IPS-18c (cell line): ENCODE results near the gene GCKR.

Experiments used
- H3K4me3 ChIP-seq: 2 replicates; pipeline ENCODE4 v1.7.0; 2013; ENCODE audit warnings: low read depth, mild to moderate bottlenecking, low read length, moderate library complexity; ENCODE audit not compliant: insufficient read depth
- H3K9me3 ChIP-seq: one replicate; pipeline ENCODE4 v1.6.1; 2013; ENCODE audit warnings: mild to moderate bottlenecking, low read length, moderate library complexity; ENCODE audit not compliant: control insufficient read depth, insufficient read depth

Gene GCKR

GRCh38 chr2:27496357-27497287 lies at the start of gene GCKR:
GCKR (plus strand) TSS chr2:27496839; CDS start chr2:27496905, 66 bp downstream.
- Histone ChIP-seq H3K4me3 (no peak within 1 kb of the TSS; the same call in 1 of the 2 replicates), H3K9me3 (peaks cover 4% of the 10 kb centered on the region)

GRCh38 chr2:27448381-27448780 lies 48.3 kb upstream of the GCKR start:
- Histone ChIP-seq H3K9me3 (peaks cover 2% of the 10 kb centered on the region), H3K4me3 (no peak overlapping the region)

GRCh38 chr2:27451095-27451494 lies 45.5 kb upstream of the GCKR start:
- H3K4me3 ChIP-seq: no peak overlapping the region

GRCh38 chr2:27453968-27454367 lies 42.7 kb upstream of the GCKR start:
- H3K9me3 ChIP-seq: no peaks in the 10 kb centered on the region
- H3K4me3 ChIP-seq: no peak overlapping the region

More at GRCh38 chr2:27451095-27451494, 45.5 kb upstream of the GCKR start:
- H3K9me3 ChIP-seq: peaks cover 2% of the 10 kb centered on the region

- no peak overlapping the region for H3K4me3 ChIP-seq
- no peaks in the 10 kb centered on the region for H3K9me3 ChIP-seq
These were observed 35.5 kb upstream of the GCKR start for GRCh38 chr2:27461118-27461517.

- H3K9me3 ChIP-seq: no peaks in the 10 kb centered on the region
- H3K4me3 ChIP-seq: no peak overlapping the region
These were observed 32.2 kb upstream of the GCKR start for GRCh38 chr2:27464443-27464842.

- no peaks in the 10 kb centered on the region for H3K9me3 ChIP-seq
- H3K4me3 ChIP-seq: no peak overlapping the region
These were observed 24.7 kb upstream of the GCKR start for GRCh38 chr2:27471961-27472360.

- no peaks in the 10 kb centered on the region for H3K9me3 ChIP-seq
- H3K4me3 ChIP-seq: no peak overlapping the region
These were observed 11.1 kb upstream of the GCKR start for GRCh38 chr2:27485496-27485895.

GRCh38 chr2:27489118-27489497 lies 7.5 kb upstream of the GCKR start:
- Histone ChIP-seq H3K9me3 (no peaks in the 10 kb centered on the region), H3K4me3 (peak overlapping the region; percentile 77)

GRCh38 chr2:27489498-27490397 lies 6.9 kb upstream of the GCKR start, which contains the start of gene IFT172:
IFT172 (minus strand) TSS chr2:27489743; CDS start chr2:27489653, 90 bp downstream.
- peaks cover 4% of the 10 kb centered on the region for H3K9me3 ChIP-seq
- H3K4me3 ChIP-seq: peak within 1 kb of the TSS; percentile 77

GRCh38 chr2:27492557-27492956 lies 4.1 kb upstream of the GCKR start:
- H3K4me3 ChIP-seq: no peak overlapping the region
- H3K9me3 ChIP-seq: peaks cover 4% of the 10 kb centered on the region

GRCh38 chr2:27493948-27494283 lies 2.7 kb upstream of the GCKR start:
- H3K9me3 ChIP-seq: peaks cover 4% of the 10 kb centered on the region
- H3K4me3 ChIP-seq: peak overlapping the region; percentile 82; the same call in 1 of the 2 replicates

- peak overlapping the region; percentile 82 for H3K4me3 ChIP-seq
- peaks cover 4% of the 10 kb centered on the region for H3K9me3 ChIP-seq
These were observed 2.2 kb upstream of the GCKR start for GRCh38 chr2:27494284-27494943.

- H3K9me3 ChIP-seq: peaks cover 4% of the 10 kb centered on the region
- H3K4me3 ChIP-seq: peak within 1 kb of the TSS; percentile 82
These were observed 1.6 kb upstream of the GCKR start, which contains the start of gene FNDC4 for GRCh38 chr2:27494944-27495554. FNDC4 (minus strand) TSS chr2:27495200; CDS start chr2:27494679, 521 bp downstream.

GRCh38 chr2:27495840-27496356 lies 741 bp upstream of the GCKR start:
- Histone ChIP-seq H3K9me3 (peaks cover 4% of the 10 kb centered on the region), H3K4me3 (no peak overlapping the region; the same call in 1 of the 2 replicates)

- Histone ChIP-seq H3K4me3 (no peak overlapping the region), H3K9me3 (peaks cover 4% of the 10 kb centered on the region)
These were observed 619 bp downstream of the GCKR start for GRCh38 chr2:27497288-27497627.

GRCh38 chr2:27498975-27499374 lies 2.3 kb downstream of the GCKR start:
- Histone ChIP-seq H3K4me3 (no peak overlapping the region), H3K9me3 (peaks cover 4% of the 10 kb centered on the region)
